NB4 (cell line): Measurements from ENCODE around the gene SHISA5.
"Not testable (repeated sequence)": the region's sequence is repeated elsewhere in the genome, so short reads cannot be mapped to it uniquely, and the experiment has no call there.

Experiments used
- DNase-seq: peaks from one replicate; pipeline ENCODE4 v3.0.0; 2010; ENCODE audit warnings: low read depth
- H3K4me3 ChIP-seq: one replicate; pipeline ENCODE4 v1.5.1; 2011; ENCODE audit warnings: mild to moderate bottlenecking, low read depth, low read length, moderate library complexity
- MYC ChIP-seq: IDR thresholded peaks from 2 replicates; pipeline ENCODE4 v1.6.1; 2011; ENCODE audit warnings: low read depth, low read length
- POLR2A ChIP-seq: IDR thresholded peaks from 2 replicates; pipeline ENCODE4 v1.6.1; 2011; ENCODE audit warnings: mild to moderate bottlenecking; ENCODE audit not compliant: insufficient read length; ENCODE audit errors: extremely low read depth
- TF ChIP-seq, protein P1 (sequence below): IDR thresholded peaks from 2 replicates; pipeline ENCODE4 v1.6.1; 2011; ENCODE audit warnings: low read depth, low read length
- TF ChIP-seq, protein P2 (sequence below): IDR thresholded peaks from one replicate; pipeline ENCODE4 v1.5.1; 2012; ENCODE audit warnings: low read depth, low read length

SHISA5 gene

DNA sequence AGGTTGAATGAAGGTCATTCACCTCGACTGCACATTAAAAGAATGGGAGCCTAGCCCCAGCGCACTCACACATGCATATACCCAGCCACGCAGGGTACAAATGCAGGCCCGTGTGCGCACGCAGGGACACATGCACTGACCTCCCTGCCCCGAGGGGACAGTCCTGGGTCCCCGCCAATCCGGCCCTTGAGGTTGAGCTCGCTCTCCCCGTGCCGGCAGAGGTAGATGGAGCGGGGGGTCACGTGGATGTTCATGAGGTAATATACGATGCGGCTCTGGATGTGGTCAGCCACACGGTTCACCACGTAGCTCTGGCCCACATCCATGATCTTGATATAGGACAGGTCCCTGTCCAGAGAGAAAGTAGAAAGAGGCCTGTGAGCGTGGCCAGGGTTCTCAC, 32.1 kb upstream of the SHISA5 start:
- no peak for DNase-seq
- H3K4me3 ChIP-seq: no peak overlapping the region
- no peak for TF ChIP-seq MYC
- TF ChIP-seq, protein P1, sequence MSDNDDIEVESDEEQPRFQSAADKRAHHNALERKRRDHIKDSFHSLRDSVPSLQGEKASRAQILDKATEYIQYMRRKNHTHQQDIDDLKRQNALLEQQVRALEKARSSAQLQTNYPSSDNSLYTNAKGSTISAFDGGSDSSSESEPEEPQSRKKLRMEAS: no peak

DNA sequence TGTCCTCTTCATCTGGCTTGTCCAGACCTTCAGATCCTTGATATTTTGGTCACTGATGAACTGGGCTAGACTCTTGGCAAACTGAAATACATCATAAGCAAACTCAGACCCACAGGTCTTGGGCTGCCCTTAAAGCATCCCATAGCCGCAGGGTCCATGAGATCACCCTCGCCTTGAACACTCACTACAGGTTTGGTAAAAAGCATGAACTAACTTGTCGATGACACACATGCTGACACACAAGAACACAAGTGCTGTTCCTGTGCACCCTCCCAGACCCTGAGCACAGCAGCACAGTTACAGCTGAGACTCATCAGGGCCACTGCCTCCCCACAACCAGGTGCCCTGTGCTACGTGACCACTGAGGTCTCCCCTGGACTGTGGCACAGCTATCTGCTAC, 31.6 kb upstream of the SHISA5 start:
- DNase-seq: no peak
- TF ChIP-seq POLR2A (no peak), MYC (no peak)
- TF ChIP-seq, protein P2, sequence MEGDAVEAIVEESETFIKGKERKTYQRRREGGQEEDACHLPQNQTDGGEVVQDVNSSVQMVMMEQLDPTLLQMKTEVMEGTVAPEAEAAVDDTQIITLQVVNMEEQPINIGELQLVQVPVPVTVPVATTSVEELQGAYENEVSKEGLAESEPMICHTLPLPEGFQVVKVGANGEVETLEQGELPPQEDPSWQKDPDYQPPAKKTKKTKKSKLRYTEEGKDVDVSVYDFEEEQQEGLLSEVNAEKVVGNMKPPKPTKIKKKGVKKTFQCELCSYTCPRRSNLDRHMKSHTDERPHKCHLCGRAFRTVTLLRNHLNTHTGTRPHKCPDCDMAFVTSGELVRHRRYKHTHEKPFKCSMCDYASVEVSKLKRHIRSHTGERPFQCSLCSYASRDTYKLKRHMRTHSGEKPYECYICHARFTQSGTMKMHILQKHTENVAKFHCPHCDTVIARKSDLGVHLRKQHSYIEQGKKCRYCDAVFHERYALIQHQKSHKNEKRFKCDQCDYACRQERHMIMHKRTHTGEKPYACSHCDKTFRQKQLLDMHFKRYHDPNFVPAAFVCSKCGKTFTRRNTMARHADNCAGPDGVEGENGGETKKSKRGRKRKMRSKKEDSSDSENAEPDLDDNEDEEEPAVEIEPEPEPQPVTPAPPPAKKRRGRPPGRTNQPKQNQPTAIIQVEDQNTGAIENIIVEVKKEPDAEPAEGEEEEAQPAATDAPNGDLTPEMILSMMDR: no peak
- TF ChIP-seq, protein P1: no peak
- H3K4me3 ChIP-seq: no peak overlapping the region

DNA sequence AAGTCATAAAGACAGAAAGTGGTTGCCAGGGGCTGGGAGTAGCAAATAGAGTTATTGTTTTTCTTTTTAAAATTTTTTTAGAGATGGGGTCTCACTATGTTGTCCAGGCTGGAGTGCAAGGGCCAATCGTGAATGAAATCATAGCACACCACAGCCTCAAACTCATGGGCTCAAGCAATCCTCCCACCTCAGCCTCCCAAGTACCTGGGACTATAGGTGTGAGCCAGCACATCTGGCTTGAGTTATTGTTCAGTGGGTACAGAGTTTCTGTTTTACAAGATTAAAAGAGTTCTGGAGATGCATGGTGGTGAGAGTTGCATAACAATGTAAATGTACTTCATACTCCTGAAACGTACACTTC, 29.0 kb upstream of the SHISA5 start:
- DNase-seq: no peak
- TF ChIP-seq, protein P1: no peak
- TF ChIP-seq POLR2A (no peak), MYC (no peak)
- TF ChIP-seq, protein P2: no peak
- no peak overlapping the region for H3K4me3 ChIP-seq

DNA sequence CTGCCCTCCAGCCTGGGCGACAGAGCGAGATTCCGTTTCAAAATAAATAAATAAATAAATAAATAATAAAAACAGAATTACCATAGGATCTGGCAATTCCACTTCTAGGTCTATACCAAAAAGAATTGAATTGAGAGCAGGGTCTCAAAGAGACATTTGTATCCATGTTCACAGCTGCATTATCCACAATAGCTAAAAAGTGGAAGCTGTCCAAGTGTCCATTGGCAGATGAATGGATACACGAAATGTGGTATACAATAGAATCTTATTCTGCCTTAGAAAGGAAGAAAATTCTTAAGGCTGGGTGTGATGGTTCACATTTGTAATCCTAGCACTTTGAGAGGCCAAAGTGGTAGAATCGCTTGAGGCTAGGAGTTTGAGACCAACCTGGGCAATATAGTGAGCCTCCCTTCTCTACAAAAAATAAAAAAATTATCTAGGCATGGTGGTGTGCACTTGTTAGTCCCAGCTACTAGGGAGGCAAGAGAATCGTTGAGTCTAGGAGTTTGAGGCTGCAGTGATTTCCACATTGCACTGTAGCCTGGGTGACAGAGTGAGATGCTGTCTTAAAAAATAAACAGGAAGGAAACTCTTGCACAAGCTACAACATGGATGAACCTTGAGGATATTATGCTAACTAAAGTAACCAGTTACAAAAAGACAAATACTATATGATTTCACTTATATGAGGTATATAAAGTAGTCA, 28.4 kb upstream of the SHISA5 start:
- DNase-seq: no peak
- TF ChIP-seq MYC: no peak
- TF ChIP-seq, protein P1: no peak
- TF ChIP-seq POLR2A: no peak
- TF ChIP-seq, protein P2: no peak
- no peak overlapping the region for H3K4me3 ChIP-seq

DNA sequence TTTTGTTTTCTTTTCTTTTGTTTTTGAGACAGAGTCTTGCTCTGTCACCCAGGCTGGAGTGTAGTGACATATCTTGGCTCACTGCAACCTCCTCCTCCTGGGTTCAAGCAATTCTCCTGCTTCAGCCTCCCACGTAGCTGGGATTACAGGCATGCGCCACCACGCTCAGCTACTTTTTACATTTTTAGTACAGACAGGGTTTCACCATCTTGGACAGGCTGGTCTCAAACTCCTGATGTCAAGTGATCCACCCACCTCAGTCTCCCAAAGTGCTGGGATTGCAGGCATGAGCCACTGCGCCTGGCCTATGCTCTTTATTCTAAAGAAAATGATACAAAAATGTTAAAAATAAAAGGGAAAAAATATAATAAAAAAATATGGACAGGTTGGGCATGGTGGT, 26.7 kb upstream of the SHISA5 start:
- H3K4me3 ChIP-seq, DNase-seq: not testable (repeated sequence)

DNA sequence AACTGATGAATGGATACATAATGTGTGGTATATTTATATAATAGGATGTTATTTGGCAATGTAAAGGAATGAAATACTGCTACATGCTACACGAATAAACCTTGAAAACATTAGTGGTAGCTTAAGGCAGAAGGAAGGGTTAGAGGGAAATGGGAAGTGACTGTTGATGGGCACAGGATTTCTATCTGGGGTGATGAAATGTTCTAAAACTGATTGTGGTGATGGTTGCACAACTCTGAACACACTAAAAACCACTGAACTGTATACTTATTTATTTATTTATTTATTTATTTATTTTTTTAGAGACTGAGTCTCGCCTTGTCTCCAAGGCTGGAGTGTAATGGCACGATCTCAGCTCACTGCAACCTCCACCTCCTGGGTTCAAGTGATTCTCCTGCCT, 24.8 kb upstream of the SHISA5 start:
- TF ChIP-seq MYC (no peak), POLR2A (no peak)
- TF ChIP-seq, protein P2: no peak
- TF ChIP-seq, protein P1: no peak
- peak overlapping the region; percentile 9 for H3K4me3 ChIP-seq
- DNase-seq: peak; percentile 87

DNA sequence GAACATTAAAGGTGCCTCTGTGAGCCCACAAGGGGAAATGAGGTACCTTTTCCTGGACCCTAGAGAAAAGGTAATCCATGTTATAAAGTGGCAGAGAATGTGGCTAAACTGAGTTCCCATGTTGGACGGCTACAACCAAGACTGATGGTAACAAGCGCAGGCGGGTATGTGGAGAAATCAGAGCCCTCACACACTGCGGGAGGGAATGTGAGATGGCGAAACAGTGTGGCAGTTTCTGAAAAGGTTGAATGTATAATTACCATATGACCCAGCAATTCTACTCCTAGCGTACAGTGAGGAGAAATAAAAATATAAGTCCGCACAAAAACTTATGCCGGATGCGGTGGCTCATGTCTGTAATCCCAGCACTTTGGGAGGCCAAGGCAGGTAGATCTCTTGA, 24.1 kb upstream of the SHISA5 start:
- no peak overlapping the region for H3K4me3 ChIP-seq
- DNase-seq: peak; percentile 69
- TF ChIP-seq, protein P2: no peak
- TF ChIP-seq POLR2A (no peak), MYC (no peak)
- TF ChIP-seq, protein P1: no peak
